ENCODE measurements around the gene ASTE1.
"Not testable (repeated sequence)": the region's sequence is repeated elsewhere in the genome, so short reads cannot be mapped to it uniquely, and the experiment has no call there.

Gene ASTE1

GRCh38 chr3:131026321-131027151 lies at the start of gene ASTE1, which contains the start of gene NEK11:
Gene ASTE1 (minus strand): TSS chr3:131026825. CDS start chr3:131025306, 1,519 bp downstream.
Gene NEK11 (plus strand): TSS chr3:131026877. CDS start chr3:131029709, 2,832 bp downstream.
- DNase-seq = peak; percentile 79

DNA sequence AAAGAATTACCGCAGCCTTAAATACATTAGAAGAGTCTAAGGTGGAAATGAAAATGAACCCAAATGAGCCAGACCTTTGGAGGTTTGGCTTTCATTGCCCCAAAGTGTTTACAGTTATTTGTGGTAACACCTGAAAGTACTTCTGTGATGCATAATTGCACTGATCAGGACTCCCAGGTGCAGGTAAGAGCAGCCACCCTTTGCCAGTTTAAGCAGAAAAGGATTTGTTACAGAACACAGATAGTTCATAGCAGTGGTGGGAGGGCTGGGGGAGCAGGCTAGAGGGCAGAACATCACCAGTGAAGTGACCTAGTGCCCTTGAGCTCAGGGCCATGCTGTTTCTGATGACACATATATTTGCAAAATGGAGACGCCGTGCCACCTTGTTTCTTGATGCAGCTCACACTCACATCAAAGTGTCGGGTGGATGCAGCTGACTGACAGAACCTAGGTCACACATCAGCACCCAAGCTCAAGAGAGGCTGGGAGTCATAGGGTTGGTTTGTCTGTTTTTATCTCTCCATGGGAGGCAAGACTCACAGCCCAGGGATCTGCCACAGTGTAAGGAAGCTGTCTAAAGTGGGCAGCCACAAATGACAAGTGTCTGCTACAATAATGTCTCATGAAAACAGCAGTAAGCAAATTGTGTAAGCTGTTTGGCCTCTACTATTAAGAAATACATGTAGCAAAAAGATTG lies 49.2 kb upstream of the ASTE1 start:
- DNase-seq = no peak

GRCh38 chr3:131072845-131073244 lies 46.2 kb upstream of the ASTE1 start:
- DNase-seq = no peak

DNA sequence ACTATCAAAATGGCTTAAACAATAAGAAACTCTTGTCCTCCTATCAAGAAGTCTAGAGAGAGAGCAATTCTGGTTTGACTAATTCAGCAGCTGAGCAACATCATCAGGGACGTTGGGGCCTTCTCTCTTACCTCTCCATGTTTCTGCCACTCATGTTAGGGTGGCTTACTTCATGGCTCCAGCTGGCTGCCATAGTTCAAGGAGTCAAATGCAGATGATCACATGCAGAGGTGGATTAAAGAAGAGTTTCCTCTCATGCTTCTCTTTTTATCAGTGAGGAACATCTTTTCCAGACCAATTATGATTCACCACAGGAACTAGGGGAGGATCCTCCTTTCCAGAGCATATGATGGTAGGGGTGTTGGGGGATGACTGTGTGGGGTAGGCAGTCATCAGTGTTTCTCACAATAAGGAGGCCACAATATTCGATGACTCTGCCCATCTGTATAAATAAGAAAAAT lies 45.5 kb upstream of the ASTE1 start:
- DNase-seq = peak; percentile 71

DNA sequence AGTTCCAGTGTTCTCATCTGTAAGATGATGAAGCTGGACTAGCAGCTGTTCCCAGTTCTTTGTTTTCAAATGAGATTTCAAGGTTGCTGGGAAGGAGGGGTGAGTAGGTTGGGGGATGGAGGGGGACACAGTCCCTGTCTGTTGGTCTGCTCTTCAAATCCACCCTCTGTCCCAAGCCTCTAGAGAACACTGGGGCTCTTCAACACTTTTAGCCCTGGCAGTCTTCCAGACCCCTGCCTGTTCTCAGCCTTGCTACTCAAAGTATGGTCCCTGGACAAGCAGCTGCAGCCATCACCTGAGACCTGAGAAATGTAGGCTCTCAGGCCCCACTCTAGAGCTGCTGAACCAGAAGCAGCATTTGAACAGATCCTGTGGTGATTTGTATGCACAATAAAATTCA lies 41.4 kb upstream of the ASTE1 start:
- DNase-seq = no peak

DNA sequence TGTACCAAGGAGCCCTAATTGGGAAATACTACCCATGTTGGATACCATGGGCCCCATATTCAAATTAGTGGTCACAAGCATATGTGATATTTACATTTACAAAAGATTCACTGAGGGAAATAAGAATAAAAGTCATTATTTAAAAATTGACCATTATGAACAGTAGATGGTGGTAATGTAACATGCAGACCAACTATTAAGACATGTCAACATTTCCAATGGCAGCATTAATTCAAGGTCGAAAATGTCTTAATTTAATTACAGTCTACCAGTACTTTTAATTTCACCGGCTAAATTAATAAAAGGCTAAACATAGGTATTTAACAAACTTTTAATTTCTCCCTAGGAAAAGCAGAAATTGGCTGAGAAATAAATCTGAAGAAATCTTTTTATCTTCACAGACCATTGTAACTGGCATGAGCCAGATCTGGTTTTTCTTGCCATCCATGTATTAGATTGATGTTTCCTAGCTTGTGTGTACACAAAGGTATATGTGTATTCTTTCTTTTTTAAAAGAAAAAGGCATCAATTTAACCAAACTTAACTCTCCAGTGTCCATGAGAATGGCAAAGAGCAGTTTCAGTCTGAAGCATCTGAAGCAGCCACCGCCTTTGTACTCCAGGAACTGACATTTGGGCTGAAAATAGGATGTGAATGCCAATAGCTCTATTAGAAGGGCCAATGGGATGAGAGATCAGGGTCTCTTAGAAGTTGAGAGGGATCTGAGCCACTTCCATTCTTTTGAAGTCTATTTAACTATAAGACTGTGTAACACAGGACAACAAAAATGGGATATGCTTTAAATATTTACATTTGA lies 26.6 kb upstream of the ASTE1 start:
- DNase-seq = no peak

- no peak for DNase-seq
Measured at GRCh38 chr3:131050001-131050400, 23.4 kb upstream of the ASTE1 start.

DNA sequence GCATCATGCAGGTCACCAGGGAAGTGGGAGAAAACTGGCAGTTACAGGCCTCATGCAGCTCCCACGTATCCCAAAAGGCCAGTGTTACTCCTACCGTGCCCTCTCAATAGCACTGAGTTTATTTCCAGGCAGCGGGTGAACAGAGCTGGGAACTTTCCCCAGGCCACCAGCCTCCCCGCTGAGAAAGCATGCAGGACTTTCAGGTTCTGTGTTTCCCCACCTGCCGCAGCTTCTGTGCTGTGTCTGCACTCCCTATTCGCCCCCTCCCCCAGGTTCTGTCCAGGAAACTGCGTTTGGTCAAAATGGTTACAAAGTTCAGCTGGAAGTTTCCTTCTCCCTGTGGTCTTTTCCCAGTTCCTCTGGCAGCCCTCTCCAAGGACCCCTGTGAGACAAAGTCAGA lies 21.4 kb upstream of the ASTE1 start:
- no peak for DNase-seq

DNA sequence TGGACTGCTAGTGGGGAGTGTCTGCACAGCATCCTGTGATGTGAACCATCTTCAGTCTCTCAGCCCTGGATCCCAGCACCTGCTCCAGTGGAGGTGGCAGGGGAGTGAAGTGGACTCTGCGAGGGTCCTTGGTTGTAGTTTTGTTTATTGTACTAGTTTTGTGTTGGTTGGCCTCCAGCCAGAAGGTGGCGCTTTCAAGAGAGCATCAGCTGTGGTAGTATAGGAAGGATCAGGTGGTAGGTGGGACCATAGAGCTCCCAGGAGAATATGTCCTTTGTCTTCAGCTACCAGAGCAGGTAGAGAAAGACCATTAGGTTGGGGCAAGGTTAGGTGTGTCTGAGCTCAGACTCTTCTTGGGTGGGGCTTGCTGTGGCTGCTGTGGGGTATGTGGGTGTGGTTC lies 21.0 kb upstream of the ASTE1 start:
- DNase-seq = no peak

DNA sequence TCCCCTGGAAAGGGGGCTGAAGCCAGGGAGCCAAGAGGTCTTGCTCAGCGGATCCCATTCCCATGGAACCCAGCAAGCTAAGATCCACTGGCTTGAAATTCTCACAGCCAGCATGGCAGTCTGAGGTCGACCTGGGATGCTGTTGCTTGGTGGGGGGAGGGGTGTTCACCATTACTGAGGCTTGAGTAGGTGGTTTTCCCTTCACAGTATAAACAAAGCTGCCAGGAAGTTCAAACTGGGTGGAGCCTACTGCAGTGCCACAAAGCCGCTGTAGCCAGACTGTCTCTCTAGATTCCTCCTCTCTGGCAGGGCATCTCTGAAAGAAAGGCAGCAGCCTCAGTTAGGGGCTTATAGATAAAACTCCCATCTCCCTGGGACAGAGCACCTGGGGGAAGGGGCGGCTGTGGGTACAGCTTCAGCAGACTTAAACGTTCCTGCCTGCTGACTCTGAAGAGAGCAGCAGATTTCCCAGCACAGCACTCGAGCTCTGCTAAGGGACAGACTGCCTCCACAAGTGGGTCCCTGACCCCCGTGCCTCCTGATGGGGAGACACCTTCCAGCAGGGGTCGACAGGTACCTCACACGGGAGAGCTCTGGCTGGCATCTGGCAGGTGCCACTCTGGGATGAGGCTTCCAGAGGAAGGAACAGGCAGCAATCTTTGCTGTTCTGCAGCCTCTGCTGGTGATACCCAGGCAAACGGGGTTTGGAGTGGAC lies 15.8 kb upstream of the ASTE1 start:
- DNase-seq = not testable (repeated sequence)

- no peak for DNase-seq
Measured at GRCh38 chr3:131038326-131038725, 11.7 kb upstream of the ASTE1 start.

- DNase-seq = no peak
Measured at GRCh38 chr3:131036986-131037385, 10.4 kb upstream of the ASTE1 start.

- no peak for DNase-seq
Measured at GRCh38 chr3:131036200-131036816, 9.7 kb upstream of the ASTE1 start.

DNA sequence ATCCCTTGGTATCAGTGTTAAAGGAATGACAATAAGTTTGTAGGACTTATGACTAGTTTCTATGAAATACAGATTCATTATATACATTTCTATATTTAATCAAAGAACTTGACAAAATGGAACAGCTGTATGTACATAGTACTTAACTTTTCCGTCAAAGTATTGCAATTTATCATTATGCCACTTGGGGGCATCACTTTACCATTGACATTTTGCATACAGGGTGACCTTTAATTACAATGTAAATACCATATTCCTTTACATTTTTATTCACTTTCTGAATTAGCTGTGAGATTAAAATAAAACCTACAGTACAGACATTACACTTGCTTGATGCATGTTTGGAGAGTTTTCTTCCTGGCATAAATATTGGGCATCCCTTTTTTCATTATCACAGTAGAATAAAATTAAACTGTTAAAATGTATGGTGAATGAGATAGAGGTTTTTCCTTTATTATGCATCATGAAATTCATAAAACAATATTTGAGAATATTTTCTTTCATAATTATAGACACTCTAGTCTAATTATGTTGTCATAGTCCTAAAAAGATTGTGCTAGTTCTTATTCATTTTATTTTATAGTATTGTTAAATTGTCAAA lies 7.0 kb upstream of the ASTE1 start:
- DNase-seq = peak; percentile 40

DNA sequence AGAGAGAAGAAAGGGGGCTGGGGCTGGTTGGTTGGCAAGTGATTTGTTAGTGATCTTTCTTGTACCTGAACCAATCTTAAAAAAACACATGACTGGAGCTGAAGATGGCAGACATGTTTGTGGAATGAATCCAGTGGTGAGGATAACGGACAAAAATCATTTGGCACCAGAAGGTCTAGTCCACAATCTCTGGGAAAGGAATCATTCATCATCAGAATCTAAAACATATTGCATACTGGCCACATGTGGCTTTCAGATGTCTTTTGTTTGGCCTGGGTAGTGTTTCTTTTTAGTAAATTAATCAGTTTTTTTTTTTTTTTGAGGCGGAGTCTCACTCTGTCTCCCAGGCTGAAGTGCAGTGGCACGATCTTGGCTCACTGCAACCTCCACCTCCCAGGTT lies 5.0 kb upstream of the ASTE1 start:
- DNase-seq = no peak

DNA sequence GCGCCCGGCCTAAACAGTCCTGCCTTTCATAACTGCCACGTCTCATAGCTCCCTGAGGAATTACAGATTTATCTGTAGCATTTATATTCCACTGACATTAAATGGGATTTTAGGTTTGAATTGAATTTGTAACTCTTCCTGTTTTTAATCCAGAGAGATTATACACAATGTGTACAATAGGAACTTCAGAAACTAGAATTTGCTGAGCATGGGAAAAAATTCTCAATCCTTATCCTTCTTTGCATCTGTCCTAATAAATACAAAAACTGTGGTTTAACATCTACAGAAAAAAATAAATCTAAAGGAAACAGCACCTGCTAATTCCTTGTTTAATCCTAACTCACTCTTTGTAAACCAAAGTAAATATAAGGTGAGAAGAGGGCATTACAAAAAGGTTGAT lies 2.2 kb upstream of the ASTE1 start:
- no peak for DNase-seq

DNA sequence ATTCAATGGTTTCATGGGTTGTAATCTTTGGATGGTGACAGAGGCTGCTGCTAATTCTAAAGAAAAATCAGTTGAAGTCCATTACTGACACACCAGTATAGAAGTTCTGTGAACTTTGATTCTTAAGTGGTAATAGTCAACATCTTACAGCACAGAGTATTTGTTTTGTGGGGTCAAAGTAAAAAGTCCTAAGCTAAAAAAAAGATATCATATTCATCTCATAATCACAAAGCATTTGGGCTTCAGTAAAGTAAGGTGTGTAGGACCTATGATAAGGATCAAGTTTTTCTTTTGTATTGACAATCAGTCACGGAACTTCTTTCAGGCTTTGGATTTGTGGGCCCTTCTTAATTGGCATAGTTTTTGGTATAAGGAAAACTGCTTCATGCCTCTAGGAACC lies 1.1 kb downstream of the ASTE1 start:
- DNase-seq = no peak

DNA sequence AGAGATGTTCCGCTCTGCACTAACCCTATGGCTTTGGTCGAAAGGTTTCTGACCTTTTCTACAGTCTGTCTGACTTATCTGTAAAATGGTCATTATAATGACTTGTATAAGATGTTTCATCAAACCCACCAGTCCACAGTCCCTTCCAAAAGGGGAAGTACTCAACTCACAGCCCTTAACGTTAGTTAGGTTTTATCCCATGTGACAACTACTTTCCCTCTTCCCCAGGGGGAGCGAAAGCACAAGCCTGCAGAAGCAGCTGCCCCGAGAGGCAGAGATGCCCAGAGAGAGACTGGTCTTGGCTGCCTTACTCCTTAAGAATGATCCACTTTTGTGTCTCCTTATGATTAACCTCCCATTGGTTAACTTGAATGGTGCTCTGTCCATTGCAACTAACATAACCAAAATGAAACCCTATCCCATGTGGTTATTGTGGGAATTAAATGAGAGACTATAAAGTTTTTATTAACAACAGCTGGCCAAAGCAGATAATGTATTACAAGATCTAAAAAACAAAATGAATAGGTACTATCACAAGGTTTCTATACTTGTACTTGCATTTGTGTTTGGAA lies 6.4 kb downstream of the ASTE1 start:
- DNase-seq = peak; percentile 92

DNA sequence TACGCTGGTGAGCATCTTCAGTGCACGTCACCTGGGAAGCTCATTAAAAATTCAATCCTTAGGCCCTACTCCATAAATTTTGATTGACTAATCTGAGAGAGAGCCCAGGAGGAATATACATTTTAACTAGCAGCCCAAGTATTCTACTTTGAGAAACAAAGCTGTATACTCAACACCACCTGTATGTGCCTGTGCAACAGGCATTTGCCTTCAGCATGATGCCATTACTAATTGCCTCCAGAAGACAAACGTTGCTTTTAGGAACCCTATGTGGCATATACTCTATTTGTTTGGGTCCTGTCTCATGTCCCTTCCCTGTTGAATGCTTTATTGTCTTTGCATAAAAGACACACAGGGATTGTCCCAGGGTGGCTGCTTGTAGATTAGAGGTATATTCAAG lies 7.7 kb downstream of the ASTE1 start:
- no peak for DNase-seq

- DNase-seq = no peak
Measured at GRCh38 chr3:131009698-131010097, 16.9 kb downstream of the ASTE1 start.

DNA sequence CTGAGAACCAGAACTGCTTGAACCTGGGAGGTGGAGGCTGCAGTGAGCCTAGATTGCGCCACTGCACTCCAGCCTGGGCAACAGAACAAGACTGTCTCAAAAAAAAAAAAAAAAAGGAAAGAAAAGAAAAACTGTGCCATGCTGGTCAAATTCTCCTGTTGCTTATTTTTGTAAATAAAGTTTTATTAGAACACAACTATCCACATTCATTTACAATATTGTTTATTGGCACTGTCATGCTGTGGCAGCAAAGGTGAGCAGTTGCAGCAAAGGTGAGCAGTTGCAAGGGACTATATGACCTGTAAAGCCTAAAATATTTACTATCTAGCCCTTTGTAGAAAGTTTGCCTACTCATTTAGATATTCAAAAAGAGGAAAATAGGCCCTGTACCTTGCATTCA lies 18.3 kb downstream of the ASTE1 start:
- DNase-seq = no peak
